PC-3 (cell line): ENCODE data around the gene PKNOX2. TPM values are rescaled to one million over a fixed set of nuclear protein-coding genes. Genes with fewer than 3 reads are reported as not detected.

ENCODE experiments used
- ATAC-seq: fragments of 200-7000 bp; cut with Tn5 transposase; 2 replicates; pipeline ENCODE4 v1.9.1; 2020; ENCODE audit warnings: mild to moderate bottlenecking, moderate library complexity
- BruUV-seq: library from RNA; stranded (reverse); fragments of 400-500 nt; replicated peaks from 2 replicates; lab custom pipeline; 2021; lab: Mats Ljungman, UMichigan
- CTCF ChIA-PET: fragments of 300-600 bp; sonication (Branson Sonifier 250); formaldehyde crosslinking; loops from one replicate; lab custom pipeline; 2022; ENCODE audit warnings: antibody characterized with exemption; lab: Charles Lee
- POLR2A ChIA-PET: fragments of 300-600 bp; sonication (Branson Sonifier 250); formaldehyde crosslinking; loops from one replicate; lab custom pipeline; 2022; ENCODE audit warnings: antibody characterized with exemption; ENCODE audit not compliant: unreplicated experiment; lab: Charles Lee
- DNase-seq: peaks from one replicate; pipeline ENCODE4 v3.0.0-alpha.2; 2015
- H2AFZ ChIP-seq: fragments of 300-600 bp; sonication (generic); 2 replicates; pipeline ENCODE4 v1.6.0; 2016; ENCODE audit warnings: antibody characterized with exemption, low read length
- H3F3A ChIP-seq: fragments of 300-600 bp; sonication (generic); one replicate; pipeline ENCODE4 v1.6.0; 2017; ENCODE audit warnings: antibody characterized with exemption, low read length, control low read depth, mild to moderate bottlenecking; ENCODE audit not compliant: unreplicated experiment
- H3K27ac ChIP-seq: fragments of 300-600 bp; sonication (generic); 2 replicates; pipeline ENCODE4 v1.5.1; 2016; ENCODE audit warnings: mild to moderate bottlenecking, low read length
- H3K27me3 ChIP-seq: fragments of 300-600 bp; sonication (generic); 2 replicates; pipeline ENCODE4 v1.6.1; 2016; ENCODE audit warnings: low read length, mixed read lengths
- H3K36me3 ChIP-seq: fragments of 300-600 bp; sonication (generic); 2 replicates; pipeline ENCODE4 v1.6.1; 2016; ENCODE audit warnings: low read depth, mixed run types, low read length, mixed read lengths
- H3K4me1 ChIP-seq: fragments of 300-600 bp; sonication (generic); 2 replicates; pipeline ENCODE4 v1.5.1; 2016; ENCODE audit warnings: low read length; ENCODE audit not compliant: insufficient read depth
- H3K4me2 ChIP-seq: fragments of 300-600 bp; sonication (generic); 2 replicates; pipeline ENCODE4 v1.6.0; 2016; ENCODE audit warnings: low read length
- H3K4me3 ChIP-seq: fragments of 300-600 bp; sonication (generic); 2 replicates; pipeline ENCODE4 v1.5.1; 2016; ENCODE audit warnings: mild to moderate bottlenecking, low read length, mixed read lengths
- H3K79me2 ChIP-seq: fragments of 300-600 bp; sonication (generic); 2 replicates; pipeline ENCODE4 v1.6.1; 2017; ENCODE audit warnings: low read length, mixed read lengths
- H3K9ac ChIP-seq: fragments of 300-600 bp; sonication (generic); 2 replicates; pipeline ENCODE4 v1.6.0; 2016; ENCODE audit warnings: mild to moderate bottlenecking, low read length
- H3K9me2 ChIP-seq: fragments of 300-600 bp; sonication (generic); replicated peaks from 2 replicates; pipeline ENCODE4 v1.6.1; 2016; ENCODE audit warnings: mixed run types, low read length, mixed read lengths
- H3K9me3 ChIP-seq: fragments of 300-600 bp; sonication (generic); 2 replicates; pipeline ENCODE4 v1.6.1; 2016; ENCODE audit warnings: low read length, mixed read lengths
- H4K20me1 ChIP-seq: fragments of 300-600 bp; sonication (generic); 2 replicates; pipeline ENCODE4 v1.6.1; 2016; ENCODE audit warnings: low read length, mixed read lengths
- EZH2 ChIP-seq: fragments of 300-600 bp; sonication (generic); IDR thresholded peaks from one replicate; pipeline ENCODE4 v1.6.1; 2017; ENCODE audit warnings: antibody characterized with exemption, mild to moderate bottlenecking, low read length; ENCODE audit not compliant: unreplicated experiment
- EZH2phosphoT487 ChIP-seq: fragments of 300-600 bp; sonication (generic); IDR thresholded peaks from 2 replicates; pipeline ENCODE4 v1.6.1; 2018; ENCODE audit warnings: mild to moderate bottlenecking, antibody characterized with exemption, low read length, borderline replicate concordance
- intact Hi-C: fragments of 100-400 bp; cut with micrococcal nuclease; formaldehyde crosslinking; loops from 2 replicates; pipeline ENCODE4 v1.9.0; 2023
- total RNA-seq: library from RNA; depleted of rRNA; stranded (reverse); fragments of >200 nt; gene quantifications from 2 replicates; pipeline ENCODE4 v1.2.3, GENCODE V29; 2014
- TF ChIP-seq, protein P1 (sequence below): fragments of 300-600 bp; sonication (generic); conservative IDR thresholded peaks from 2 replicates; pipeline ENCODE4 v1.5.1; 2017; ENCODE audit warnings: antibody characterized with exemption, low read depth, mild to moderate bottlenecking, low read length

PKNOX2 gene
- total RNA-seq, 1 experiment from 2014 or later = not detected

DNA sequence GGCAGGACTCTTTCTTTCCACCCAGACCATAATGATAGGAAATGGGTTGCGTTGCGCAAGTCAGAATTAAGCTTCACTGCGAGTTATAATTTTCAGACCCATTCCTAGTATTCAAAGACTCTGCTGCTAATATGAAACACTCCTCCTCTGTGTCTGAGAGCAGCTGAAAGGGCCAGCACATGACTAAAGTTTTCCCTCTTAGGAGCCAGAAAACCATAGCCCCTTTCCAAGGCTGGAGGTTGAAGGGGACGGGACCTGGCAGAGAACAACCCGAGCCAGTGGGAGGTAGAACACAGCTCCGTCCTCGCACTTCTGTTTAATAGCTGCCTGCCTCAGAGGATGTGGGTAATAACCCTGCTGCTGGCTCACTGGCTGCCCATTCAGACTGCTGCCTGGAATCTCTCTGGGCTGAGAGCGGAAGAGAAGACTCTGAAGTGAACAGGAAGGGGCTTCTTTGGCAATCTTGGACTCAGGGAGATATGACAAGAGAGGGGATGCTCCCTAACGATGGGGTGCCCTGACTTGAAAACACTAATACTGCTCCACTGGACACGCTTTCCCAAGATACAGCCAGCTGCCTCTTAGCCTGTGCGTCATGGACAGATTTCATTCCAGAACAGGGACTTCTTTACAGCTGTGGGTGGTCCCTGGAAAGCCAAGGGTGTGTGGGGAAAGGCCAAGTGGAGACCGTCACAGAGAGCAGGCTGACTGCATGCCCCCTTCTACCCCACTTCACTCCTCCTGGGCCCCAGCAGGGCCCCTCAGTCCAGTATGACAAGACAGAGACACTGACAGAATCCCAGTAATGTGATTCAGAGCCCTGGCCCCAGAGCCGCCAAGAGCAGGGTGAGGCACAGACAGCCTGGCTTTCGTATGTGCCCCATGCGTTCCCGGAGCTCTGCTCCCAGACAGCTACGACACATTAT, 174.6 kb downstream of the PKNOX2 start:
- intact Hi-C loops = no loop called here
- no peak for ATAC-seq
- Histone ChIP-seq H3K36me3 (no peaks in the 10 kb centered on the region), H3K79me2 (no peaks in the 10 kb centered on the region), H2AFZ (no peak overlapping the region), H3K4me2 (no peak overlapping the region), H3K9ac (no peak overlapping the region), H3K4me1 (no peaks in the 10 kb centered on the region), H3F3A (no peaks in the 10 kb centered on the region), H4K20me1 (no peaks in the 10 kb centered on the region), H3K27me3 (peaks cover 82% of the 10 kb centered on the region), H3K9me2 (no peaks in the 10 kb centered on the region), H3K9me3 (no peaks in the 10 kb centered on the region), H3K27ac (no peak overlapping the region), H3K4me3 (no peak overlapping the region)
- DNase-seq = no peak
- BruUV-seq = no TSS peak
- ChIA-PET POLR2A (no interaction called here), CTCF (no interaction called here)
- TF ChIP-seq EZH2phosphoT487 (no peak), EZH2 (no peak)
- TF ChIP-seq, protein P1, sequence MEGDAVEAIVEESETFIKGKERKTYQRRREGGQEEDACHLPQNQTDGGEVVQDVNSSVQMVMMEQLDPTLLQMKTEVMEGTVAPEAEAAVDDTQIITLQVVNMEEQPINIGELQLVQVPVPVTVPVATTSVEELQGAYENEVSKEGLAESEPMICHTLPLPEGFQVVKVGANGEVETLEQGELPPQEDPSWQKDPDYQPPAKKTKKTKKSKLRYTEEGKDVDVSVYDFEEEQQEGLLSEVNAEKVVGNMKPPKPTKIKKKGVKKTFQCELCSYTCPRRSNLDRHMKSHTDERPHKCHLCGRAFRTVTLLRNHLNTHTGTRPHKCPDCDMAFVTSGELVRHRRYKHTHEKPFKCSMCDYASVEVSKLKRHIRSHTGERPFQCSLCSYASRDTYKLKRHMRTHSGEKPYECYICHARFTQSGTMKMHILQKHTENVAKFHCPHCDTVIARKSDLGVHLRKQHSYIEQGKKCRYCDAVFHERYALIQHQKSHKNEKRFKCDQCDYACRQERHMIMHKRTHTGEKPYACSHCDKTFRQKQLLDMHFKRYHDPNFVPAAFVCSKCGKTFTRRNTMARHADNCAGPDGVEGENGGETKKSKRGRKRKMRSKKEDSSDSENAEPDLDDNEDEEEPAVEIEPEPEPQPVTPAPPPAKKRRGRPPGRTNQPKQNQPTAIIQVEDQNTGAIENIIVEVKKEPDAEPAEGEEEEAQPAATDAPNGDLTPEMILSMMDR = no peak

- intact Hi-C loops = no loop called here
- TF ChIP-seq EZH2phosphoT487 (no peak), EZH2 (no peak)
- TF ChIP-seq, protein P1 = no peak
- CTCF ChIA-PET = no interaction called here
Observed at GRCh38 chr11:125341676-125342075, 177.1 kb downstream of the PKNOX2 start.

GRCh38 chr11:125342281-125342930, 177.9 kb downstream of the PKNOX2 start:
- DNase-seq = no peak
- TF ChIP-seq, protein P1 = no peak
- no peak for TF ChIP-seq EZH2phosphoT487
- TF ChIP-seq EZH2 = no peak
- intact Hi-C loops = no loop called here
- BruUV-seq = no TSS peak
- peaks cover 72% of the 10 kb centered on the region for H3K27me3 ChIP-seq
- ChIA-PET POLR2A (no interaction called here), CTCF (no interaction called here)
- H3K36me3 ChIP-seq = no peaks in the 10 kb centered on the region
- no peaks in the 10 kb centered on the region for H4K20me1 ChIP-seq
- H3K4me1 ChIP-seq = no peaks in the 10 kb centered on the region
- H3K4me2 ChIP-seq = no peak overlapping the region
- no peaks in the 10 kb centered on the region for H3K79me2 ChIP-seq
- H3K9me3 ChIP-seq = no peaks in the 10 kb centered on the region
- no peaks in the 10 kb centered on the region for H3F3A ChIP-seq
- H3K9ac ChIP-seq = no peak overlapping the region
- ATAC-seq = no peak
- H3K27ac ChIP-seq = no peak overlapping the region
- no peaks in the 10 kb centered on the region for H3K9me2 ChIP-seq
- H2AFZ ChIP-seq = no peak overlapping the region
- H3K4me3 ChIP-seq = no peak overlapping the region

More at GRCh38 chr11:125341676-125342075, 177.1 kb downstream of the PKNOX2 start:
- no TSS peak for BruUV-seq
- no peak overlapping the region for H3K4me2 ChIP-seq
- H2AFZ ChIP-seq = no peak overlapping the region
- no peak overlapping the region for H3K4me3 ChIP-seq
- H3K9me3 ChIP-seq = no peaks in the 10 kb centered on the region
- H3F3A ChIP-seq = no peaks in the 10 kb centered on the region
- DNase-seq (no peak), ATAC-seq (no peak)
- H3K9me2 ChIP-seq = no peaks in the 10 kb centered on the region
- H3K27me3 ChIP-seq = peaks cover 72% of the 10 kb centered on the region
- POLR2A ChIA-PET = no interaction called here
- no peaks in the 10 kb centered on the region for H4K20me1 ChIP-seq
- H3K9ac ChIP-seq = no peak overlapping the region
- H3K4me1 ChIP-seq = no peaks in the 10 kb centered on the region
- no peaks in the 10 kb centered on the region for H3K79me2 ChIP-seq
- H3K27ac ChIP-seq = no peak overlapping the region
- H3K36me3 ChIP-seq = no peaks in the 10 kb centered on the region
